OCI-LY7 (cell line): ENCODE measurements around the gene RUNX1. TPM values are rescaled to one million over a fixed set of nuclear protein-coding genes. Genes with fewer than 3 reads are reported as not detected.

Experiments used
- BruUV-seq: library from RNA; stranded (reverse); fragments of 400-500 nt; replicated peaks from 2 replicates; lab custom pipeline; 2021; lab: Mats Ljungman, UMichigan
- CTCF ChIA-PET: fragments of 300-600 bp; sonication (Branson Sonifier 250); formaldehyde crosslinking; loops from one replicate; lab custom pipeline; 2022; ENCODE audit warnings: antibody characterized with exemption; ENCODE audit not compliant: unreplicated experiment; lab: Charles Lee
- POLR2A ChIA-PET: fragments of 300-600 bp; sonication (Branson Sonifier 250); formaldehyde crosslinking; loops from one replicate; lab custom pipeline; 2022; ENCODE audit warnings: antibody characterized with exemption; lab: Charles Lee
- DNase-seq: peaks from one replicate; pipeline ENCODE4 v3.0.0-alpha.2; 2015; ENCODE audit warnings: low spot score
- H2AFZ ChIP-seq: fragments of 200-600 bp; sonication (generic), shearing (Covaris generic); 2 replicates; pipeline ENCODE4 v1.6.1; 2014; ENCODE audit warnings: mild to moderate bottlenecking, antibody characterized with exemption, low read length, moderate library complexity
- H3K27ac ChIP-seq: fragments of 200-600 bp; sonication (generic); 2 replicates; pipeline ENCODE4 v1.5.1; 2014; ENCODE audit warnings: mixed run types, low read depth, mild to moderate bottlenecking, moderate library complexity, low read length, inconsistent platforms; ENCODE audit not compliant: poor library complexity, severe bottlenecking
- H3K36me3 ChIP-seq: fragments of 200-600 bp; sonication (generic); 2 replicates; pipeline ENCODE4 v1.6.1; 2014; ENCODE audit warnings: mild to moderate bottlenecking, antibody characterized with exemption, low read length, moderate library complexity, mixed read lengths; ENCODE audit not compliant: insufficient read depth
- H3K4me1 ChIP-seq: fragments of 200-600 bp; sonication (generic); 2 replicates; pipeline ENCODE4 v1.5.1; 2014; ENCODE audit warnings: mild to moderate bottlenecking, low read length; ENCODE audit not compliant: insufficient read depth, poor library complexity, severe bottlenecking
- H3K4me2 ChIP-seq: fragments of 200-600 bp; sonication (generic); 2 replicates; pipeline ENCODE4 v1.6.1; 2014; ENCODE audit warnings: mild to moderate bottlenecking, low read length
- H3K4me3 ChIP-seq: fragments of 200-600 bp; sonication (generic); 2 replicates; pipeline ENCODE4 v1.5.1; 2014; ENCODE audit warnings: mild to moderate bottlenecking, low read depth, low read length; ENCODE audit not compliant: poor library complexity, severe bottlenecking
- H3K79me2 ChIP-seq: fragments of 200-600 bp; sonication (generic); 2 replicates; pipeline ENCODE4 v1.6.1; 2016; ENCODE audit warnings: low read depth, mild to moderate bottlenecking, low read length, moderate library complexity, mixed read lengths; ENCODE audit not compliant: insufficient read depth
- H3K9me2 ChIP-seq: fragments of 200-600 bp; sonication (generic); 2 replicates; pipeline ENCODE4 v1.6.1; 2016; ENCODE audit warnings: mild to moderate bottlenecking, low read length, mixed read lengths; ENCODE audit not compliant: insufficient read depth
- H3K9me3 ChIP-seq: fragments of 200-600 bp; sonication (generic); 2 replicates; pipeline ENCODE4 v1.6.1; 2014; ENCODE audit warnings: mild to moderate bottlenecking, mixed run types, low read length, mixed read lengths
- H4K20me1 ChIP-seq: fragments of 200-600 bp; sonication (generic); 2 replicates; pipeline ENCODE4 v1.6.1; 2014; ENCODE audit warnings: mild to moderate bottlenecking, antibody characterized with exemption, low read length, moderate library complexity, mixed read lengths; ENCODE audit not compliant: insufficient read depth
- EZH2phosphoT487 ChIP-seq: fragments of 200-600 bp; sonication (generic); IDR thresholded peaks from 2 replicates; pipeline ENCODE4 v1.6.1; 2018; ENCODE audit warnings: low read depth, borderline replicate concordance, mild to moderate bottlenecking, mixed run types, antibody characterized with exemption, low read length, moderate library complexity, mixed read lengths
- intact Hi-C: fragments of 100-400 bp; cut with micrococcal nuclease; formaldehyde crosslinking; loops from one replicate; pipeline ENCODE4 v1.10.0; 2022; ENCODE audit not compliant: unreplicated experiment
- total RNA-seq, 2 experiments: library from RNA; depleted of rRNA in 1 of 2; stranded (reverse); fragments of >200 nt in 1 of 2; shearing (Covaris generic) in 1 of 2; gene quantifications; 2 replicates each; pipeline ENCODE4 v1.2.3, GENCODE V29; 2014 to 2022
- TF ChIP-seq, protein P1 (sequence below): fragments of 200-600 bp; sonication (generic); conservative IDR thresholded peaks from 2 replicates; pipeline ENCODE4 v1.5.1; 2014; ENCODE audit warnings: mild to moderate bottlenecking, antibody characterized with exemption, low read length, moderate library complexity, mixed read lengths

The RUNX1 gene
- total RNA-seq, 2 experiments from 2014 or later, result 30.5 to 40.8 TPM

DNA sequence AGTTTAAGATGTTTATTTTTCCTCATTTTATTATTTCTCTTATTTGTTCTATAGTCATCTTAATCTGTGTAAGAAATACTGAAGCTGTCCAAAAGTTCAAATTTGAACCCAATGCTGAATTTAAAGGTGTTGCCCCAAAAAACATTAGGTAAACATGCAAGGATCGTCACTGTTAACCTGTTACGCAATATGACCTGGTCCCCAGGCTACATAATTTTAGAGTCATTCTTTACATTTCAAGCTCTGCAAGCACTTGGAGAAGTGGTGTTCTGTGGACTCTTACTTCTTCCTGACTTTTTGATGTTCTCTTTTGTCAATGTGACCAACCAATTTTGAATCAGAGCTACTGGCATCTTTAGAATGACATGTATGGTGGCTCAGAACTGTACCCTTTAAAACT, 274.4 kb downstream of the RUNX1 start:
- no peaks in the 10 kb centered on the region for H3K79me2 ChIP-seq
- no peaks in the 10 kb centered on the region for H3K9me2 ChIP-seq
- no peak overlapping the region for H3K4me3 ChIP-seq
- no peaks in the 10 kb centered on the region for H3K9me3 ChIP-seq
- no peaks in the 10 kb centered on the region for H3K4me1 ChIP-seq
- DNase-seq, result no peak
- intact Hi-C loops, result no loop called here
- ChIA-PET CTCF (no interaction called here), POLR2A (no interaction called here)
- no peak overlapping the region for H3K27ac ChIP-seq
- H3K4me2 ChIP-seq, result no peak overlapping the region
- no peaks in the 10 kb centered on the region for H3K36me3 ChIP-seq
- BruUV-seq, result no TSS peak
- TF ChIP-seq EZH2phosphoT487, result no peak
- TF ChIP-seq, protein P1, sequence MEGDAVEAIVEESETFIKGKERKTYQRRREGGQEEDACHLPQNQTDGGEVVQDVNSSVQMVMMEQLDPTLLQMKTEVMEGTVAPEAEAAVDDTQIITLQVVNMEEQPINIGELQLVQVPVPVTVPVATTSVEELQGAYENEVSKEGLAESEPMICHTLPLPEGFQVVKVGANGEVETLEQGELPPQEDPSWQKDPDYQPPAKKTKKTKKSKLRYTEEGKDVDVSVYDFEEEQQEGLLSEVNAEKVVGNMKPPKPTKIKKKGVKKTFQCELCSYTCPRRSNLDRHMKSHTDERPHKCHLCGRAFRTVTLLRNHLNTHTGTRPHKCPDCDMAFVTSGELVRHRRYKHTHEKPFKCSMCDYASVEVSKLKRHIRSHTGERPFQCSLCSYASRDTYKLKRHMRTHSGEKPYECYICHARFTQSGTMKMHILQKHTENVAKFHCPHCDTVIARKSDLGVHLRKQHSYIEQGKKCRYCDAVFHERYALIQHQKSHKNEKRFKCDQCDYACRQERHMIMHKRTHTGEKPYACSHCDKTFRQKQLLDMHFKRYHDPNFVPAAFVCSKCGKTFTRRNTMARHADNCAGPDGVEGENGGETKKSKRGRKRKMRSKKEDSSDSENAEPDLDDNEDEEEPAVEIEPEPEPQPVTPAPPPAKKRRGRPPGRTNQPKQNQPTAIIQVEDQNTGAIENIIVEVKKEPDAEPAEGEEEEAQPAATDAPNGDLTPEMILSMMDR, result no peak
- H4K20me1 ChIP-seq, result no peaks in the 10 kb centered on the region
- no peak overlapping the region for H2AFZ ChIP-seq

DNA sequence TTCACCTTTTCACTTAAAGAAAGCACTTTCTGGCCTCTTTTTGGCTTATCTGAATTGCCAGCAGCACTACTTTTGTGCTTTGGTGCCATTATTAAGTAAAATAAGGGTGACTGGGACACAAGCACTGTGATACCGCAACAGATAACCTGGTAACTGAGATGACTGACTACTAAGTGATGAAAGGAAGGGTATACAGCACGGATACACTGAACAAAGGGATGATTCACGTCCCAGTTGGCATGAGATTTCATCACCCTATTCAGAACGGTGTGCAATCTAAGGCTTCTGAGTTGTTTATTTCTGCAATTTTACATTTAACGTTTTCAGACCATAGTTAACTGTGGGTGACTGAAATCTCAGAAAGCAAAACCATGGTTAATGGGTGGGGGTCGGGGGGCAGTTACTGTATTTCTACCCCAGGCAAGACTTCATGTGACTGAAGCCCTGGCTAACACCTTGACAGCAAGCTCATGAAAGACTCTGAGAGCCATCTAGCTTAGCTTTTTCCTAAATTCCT, 277.5 kb downstream of the RUNX1 start:
- intact Hi-C loops, result no loop called here
- Histone ChIP-seq H3K9me2 (no peaks in the 10 kb centered on the region), H3K4me3 (no peak overlapping the region), H4K20me1 (no peaks in the 10 kb centered on the region), H3K27ac (no peak overlapping the region), H3K4me1 (no peaks in the 10 kb centered on the region), H3K4me2 (no peak overlapping the region), H3K36me3 (no peaks in the 10 kb centered on the region), H3K9me3 (no peaks in the 10 kb centered on the region), H3K79me2 (no peaks in the 10 kb centered on the region), H2AFZ (no peak overlapping the region)
- TF ChIP-seq, protein P1, result no peak
- TF ChIP-seq EZH2phosphoT487, result no peak
- ChIA-PET CTCF (no interaction called here), POLR2A (no interaction called here)
- no peak for DNase-seq
- BruUV-seq, result no TSS peak

DNA sequence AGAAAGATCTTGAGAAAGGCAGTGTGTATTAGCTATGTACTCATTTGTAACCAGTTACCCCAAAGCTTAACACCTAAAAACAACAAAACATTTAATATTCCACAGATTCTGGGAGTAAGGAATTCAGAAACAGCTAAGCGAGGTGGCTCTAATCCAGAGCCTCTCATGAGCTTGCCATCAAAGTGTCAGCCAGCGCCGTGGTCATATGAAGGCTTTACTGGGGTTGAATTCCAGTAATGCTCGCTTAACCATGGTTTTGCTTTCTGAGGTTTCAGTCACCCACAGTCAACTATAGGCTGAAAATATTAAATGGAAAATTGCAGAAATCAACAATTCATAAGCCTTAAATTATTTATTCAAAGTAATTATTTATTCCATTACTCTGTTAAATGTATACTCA, 278.5 kb downstream of the RUNX1 start:
- Histone ChIP-seq H3K4me3 (no peak overlapping the region), H4K20me1 (no peaks in the 10 kb centered on the region), H3K4me2 (no peak overlapping the region), H3K4me1 (no peaks in the 10 kb centered on the region), H3K79me2 (no peaks in the 10 kb centered on the region), H3K9me2 (no peaks in the 10 kb centered on the region), H2AFZ (no peak overlapping the region), H3K9me3 (no peaks in the 10 kb centered on the region), H3K36me3 (no peaks in the 10 kb centered on the region), H3K27ac (no peak overlapping the region)
- intact Hi-C loops, result no loop called here
- no peak for TF ChIP-seq EZH2phosphoT487
- TF ChIP-seq, protein P1, result no peak
- BruUV-seq, result no TSS peak
- ChIA-PET POLR2A (no interaction called here), CTCF (no interaction called here)
- no peak for DNase-seq
